Activated T-cell treated with anti-CD3 and anti-CD28 coated beads for 24 hours (primary cell): ENCODE data around the gene CCDC3.
"Not testable (repeated sequence)": the region's sequence is repeated elsewhere in the genome, so short reads cannot be mapped to it uniquely, and the experiment has no call there.

Source experiments
- DNase-seq: peaks from one replicate; pipeline ENCODE4 v3.0.0-alpha.2; 2020; ENCODE audit warnings: low read depth

The CCDC3 gene

DNA sequence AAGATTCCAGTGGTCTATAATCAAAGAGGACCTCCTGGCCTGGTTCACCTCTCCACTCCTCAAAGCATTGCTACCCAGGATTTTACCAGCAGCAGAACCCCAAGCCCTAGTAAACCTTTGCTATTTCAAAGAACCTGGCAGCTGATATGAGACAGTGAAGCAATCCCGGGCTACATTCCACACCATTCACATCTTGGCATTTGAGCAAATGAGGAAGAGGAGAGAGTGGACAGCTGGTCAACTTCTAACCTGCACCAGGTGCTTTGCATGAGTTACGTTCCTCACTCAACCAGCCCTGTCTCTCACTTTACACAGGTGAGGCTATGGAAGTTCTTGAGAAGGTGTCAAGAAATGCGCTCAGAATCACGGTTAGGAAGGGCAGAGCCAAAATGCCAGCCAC is 1.1 kb downstream of the CCDC3 start:
- no peak for DNase-seq

- no peak for DNase-seq
Measured at GRCh38 chr10:12999849-13000248, 1.7 kb downstream of the CCDC3 start.

- DNase-seq = no peak
Measured at GRCh38 chr10:12995425-12995861, 6.1 kb downstream of the CCDC3 start.

DNA sequence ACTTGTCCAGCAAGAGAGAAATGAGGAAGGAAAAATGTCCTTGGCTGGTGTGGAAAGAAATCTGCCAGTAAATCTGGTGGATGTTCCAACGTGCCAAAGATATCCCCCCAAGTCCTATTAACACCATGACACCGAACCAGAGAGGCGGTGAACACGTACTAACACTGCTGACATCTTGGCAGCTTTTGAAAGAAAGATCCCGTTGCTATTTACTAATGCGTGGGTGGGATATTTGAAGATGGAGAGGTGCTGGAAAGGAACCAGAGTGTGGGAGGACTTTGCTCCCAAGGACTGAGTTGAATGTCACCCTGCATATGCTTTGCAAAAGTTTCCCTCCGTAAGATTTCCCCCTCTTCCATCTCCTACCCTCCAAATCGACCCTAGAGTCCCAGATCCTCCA is 7.9 kb downstream of the CCDC3 start:
- DNase-seq = no peak

DNA sequence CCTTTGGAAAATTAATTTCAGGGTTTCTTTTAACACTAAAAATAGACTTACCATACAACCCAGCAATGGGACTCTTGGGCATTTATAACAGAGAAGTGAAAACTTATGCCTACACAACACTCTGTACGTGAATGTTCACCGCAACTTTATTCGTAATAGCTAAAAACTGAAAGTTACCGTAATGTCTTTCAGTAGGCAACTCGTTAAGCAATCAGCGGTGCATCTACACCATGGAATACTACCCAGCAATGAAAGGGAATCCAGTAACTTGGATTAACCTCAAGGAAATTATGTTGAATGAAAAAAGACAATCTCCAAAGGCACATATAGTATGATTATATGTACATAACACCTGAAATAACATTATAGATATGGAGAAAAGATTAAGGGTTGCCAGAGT is 16.2 kb downstream of the CCDC3 start:
- no peak for DNase-seq

DNA sequence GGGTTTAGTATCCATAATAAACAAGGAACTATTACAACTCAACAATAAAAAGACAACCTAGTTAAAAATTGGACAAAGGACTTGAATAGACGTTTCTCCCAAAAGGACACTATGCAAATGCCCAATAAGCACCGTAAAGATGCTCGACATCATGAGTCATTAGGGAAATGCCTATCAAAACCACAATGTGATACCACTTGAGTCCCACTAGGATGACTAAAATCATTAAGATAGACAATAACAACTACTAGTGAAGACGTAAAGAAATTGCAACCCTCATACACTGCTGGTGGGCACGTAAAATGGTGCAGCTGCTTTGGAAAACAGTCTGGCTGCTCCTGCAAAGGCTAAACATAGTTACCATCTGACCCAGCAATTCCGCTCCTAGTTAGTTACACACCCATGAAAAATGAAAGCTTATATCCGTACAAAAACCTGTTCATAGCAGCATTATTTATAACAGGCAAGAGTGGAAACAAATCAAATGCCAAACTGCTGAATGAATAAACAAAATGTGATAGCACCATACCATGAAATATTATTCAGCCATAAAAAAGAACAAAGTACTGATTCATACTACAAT is 17.3 kb downstream of the CCDC3 start:
- no peak for DNase-seq

DNA sequence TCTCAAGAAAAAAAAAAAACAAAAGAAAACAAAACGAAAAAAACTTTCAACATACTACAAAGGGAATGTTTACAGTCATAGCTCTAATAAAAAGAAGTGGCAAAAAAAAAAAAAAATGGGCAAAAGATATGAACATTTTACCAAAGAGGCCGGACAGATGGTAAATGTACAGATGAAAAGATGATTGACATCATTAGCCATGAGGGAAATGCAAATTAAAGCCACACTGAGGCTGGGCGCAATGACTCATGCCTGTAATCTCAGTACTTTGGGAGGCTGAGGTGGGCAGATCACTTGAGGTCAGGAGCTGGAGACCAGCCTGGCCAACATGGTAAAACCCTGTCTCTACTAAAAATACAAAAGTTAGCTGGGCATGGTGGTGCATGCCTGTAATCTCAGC is 17.9 kb downstream of the CCDC3 start:
- not testable (repeated sequence) for DNase-seq

- DNase-seq = no peak
Measured at GRCh38 chr10:12981570-12981969, 19.9 kb downstream of the CCDC3 start.

- DNase-seq = no peak
Measured at GRCh38 chr10:12980713-12981306, 20.7 kb downstream of the CCDC3 start.

- no peak for DNase-seq
Measured at GRCh38 chr10:12980102-12980661, 21.3 kb downstream of the CCDC3 start.

- DNase-seq = no peak
Measured at GRCh38 chr10:12978891-12979290, 22.6 kb downstream of the CCDC3 start.

- DNase-seq = no peak
Measured at GRCh38 chr10:12975906-12976305, 25.6 kb downstream of the CCDC3 start.

GRCh38 chr10:12975266-12975665 is 26.2 kb downstream of the CCDC3 start:
- DNase-seq = no peak

GRCh38 chr10:12974491-12975199 is 26.9 kb downstream of the CCDC3 start:
- DNase-seq = no peak

DNA sequence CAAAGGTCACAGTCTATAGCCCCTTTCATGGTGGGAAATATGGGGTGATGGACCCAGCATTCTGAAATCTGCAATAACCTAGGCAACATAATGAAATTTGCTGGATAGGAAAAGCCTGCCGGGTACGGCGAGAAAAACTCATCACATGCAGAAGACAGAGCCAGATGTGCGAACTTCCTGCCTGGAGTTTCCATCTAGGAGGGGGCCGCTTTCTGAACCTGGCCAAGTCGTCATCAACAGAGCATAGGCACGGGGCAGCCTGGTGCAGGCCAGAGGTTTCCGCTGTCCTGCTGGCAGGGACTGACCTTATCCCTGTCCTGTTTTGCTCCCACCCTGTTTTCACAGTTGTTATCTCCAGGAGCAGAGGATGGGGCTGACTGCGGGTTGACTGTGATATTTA is 27.4 kb downstream of the CCDC3 start:
- DNase-seq = no peak

GRCh38 chr10:12973149-12973718 is 28.3 kb downstream of the CCDC3 start:
- no peak for DNase-seq

GRCh38 chr10:12972146-12972545 is 29.4 kb downstream of the CCDC3 start:
- DNase-seq = no peak

DNA sequence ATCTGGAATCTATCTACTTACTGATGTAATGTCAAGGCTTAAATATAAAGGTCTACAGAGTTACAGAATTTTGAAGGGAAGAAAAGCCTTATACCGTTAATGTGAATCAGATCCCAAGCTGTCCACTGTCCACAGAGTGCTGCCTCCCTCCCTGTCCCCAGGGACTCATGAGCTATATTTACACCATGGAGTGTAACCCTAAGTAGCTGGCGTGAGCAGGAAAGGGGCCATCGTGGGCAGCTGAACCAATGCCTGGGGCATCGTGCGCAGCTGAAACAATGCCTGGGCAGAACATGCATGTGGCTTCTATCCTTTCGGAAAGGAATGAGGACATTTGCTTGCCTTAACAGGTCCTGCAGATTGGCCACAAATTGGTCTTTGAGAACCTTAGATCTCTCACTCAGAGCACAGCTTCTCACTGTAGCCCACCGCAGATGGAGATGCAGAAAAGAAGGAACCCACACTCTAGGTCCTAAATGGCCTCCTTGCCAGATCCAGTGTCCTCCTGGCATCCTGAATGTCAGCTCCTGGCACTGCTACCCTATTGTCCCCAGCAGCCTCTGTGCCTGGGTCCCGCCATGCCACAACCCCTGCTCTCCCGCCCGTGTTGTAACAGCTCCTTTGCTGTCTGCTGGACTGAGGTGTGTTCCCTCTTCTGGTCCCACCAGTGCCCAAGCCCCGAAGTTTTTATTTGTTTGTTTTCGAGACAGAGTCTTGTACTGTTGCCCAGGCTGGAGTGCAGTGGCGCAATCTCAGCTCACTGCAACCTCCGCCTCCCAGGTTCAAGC is 30.3 kb downstream of the CCDC3 start:
- DNase-seq = no peak

GRCh38 chr10:12969951-12970350 is 31.6 kb downstream of the CCDC3 start:
- no peak for DNase-seq

DNA sequence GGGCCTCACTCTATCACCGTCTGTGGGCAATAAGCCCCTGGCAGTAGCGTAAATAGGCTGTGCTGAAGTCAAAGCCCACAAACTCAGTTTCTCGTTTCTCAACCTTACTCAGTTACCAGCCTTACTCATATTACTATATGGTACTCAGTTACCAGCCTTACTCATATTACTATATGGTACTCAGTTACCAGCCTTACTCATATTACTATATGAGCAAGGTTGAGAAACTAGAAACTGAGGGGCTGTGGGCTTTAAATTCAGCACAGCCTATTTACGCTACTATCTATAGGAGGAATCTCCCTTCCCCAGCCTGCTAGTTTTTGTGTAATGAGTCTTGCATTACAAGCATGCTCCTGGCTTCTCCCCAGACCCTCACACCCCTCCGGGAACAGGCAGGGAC is 35.4 kb downstream of the CCDC3 start:
- no peak for DNase-seq

- DNase-seq = no peak
Measured at GRCh38 chr10:12965571-12965970, 35.9 kb downstream of the CCDC3 start.

- no peak for DNase-seq
Measured at GRCh38 chr10:12962556-12962955, 39.0 kb downstream of the CCDC3 start.
